ENCODE results near the gene UBTF. TPM values are rescaled to one million over a fixed set of nuclear protein-coding genes. Genes with fewer than 3 reads are reported as not detected.

The UBTF gene
- polyA plus RNA-seq, 3 donors: 6.0 to 13.1 (median 12.5) TPM

DNA sequence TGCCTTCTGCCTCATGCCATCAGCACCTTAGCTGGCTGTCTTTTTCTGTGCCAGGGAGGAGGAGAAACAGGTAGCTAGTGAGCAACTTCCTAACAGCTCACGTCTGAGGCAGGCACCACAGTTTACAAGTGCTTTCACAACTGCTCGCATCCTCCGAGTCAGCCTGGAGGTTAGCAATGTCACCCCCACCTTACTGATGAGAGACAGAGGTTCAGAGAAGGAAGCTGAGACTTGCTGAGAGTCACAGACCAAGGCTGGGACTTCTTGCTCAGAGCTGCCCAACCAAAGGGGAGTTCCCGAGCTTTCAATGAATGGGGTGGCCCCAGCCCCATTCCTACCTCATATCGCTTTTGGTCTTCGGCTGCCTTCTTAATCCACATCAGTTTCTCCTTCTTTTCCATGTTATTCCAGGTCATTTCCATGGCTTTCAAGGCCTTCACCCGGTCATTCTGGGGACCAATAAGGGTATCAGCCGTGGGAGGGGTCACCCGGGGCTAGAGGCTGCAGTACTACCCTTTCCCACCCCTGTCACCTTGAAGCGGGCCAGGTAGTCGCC lies 9.6 kb downstream of the UBTF start:
- Histone ChIP-seq H3K79me2 (ENCODE audit: insufficient read depth, low read length) (peaks cover 8% of the 10 kb centered on the region), H3K4me3 (replicated peaks in 1 of 3; ENCODE audit: low read depth in 2 of 3, low read length in 3 of 3) (no peak overlapping the region), H3K36me3 (replicated peaks in 1 of 2; ENCODE audit: control insufficient read depth in 1 of 2, insufficient read depth in 2 of 2, low read length in 2 of 2) (peaks cover 56 to 77% of the 10 kb centered on the region in 2 donors), H4K20me1 (ENCODE audit: insufficient read depth, low read length) (peaks cover 43% of the 10 kb centered on the region), H3K9me3 (replicated peaks in 1 of 2; ENCODE audit: control insufficient read depth in 1 of 2, insufficient read depth in 1 of 2, low read length in 2 of 2) (no peaks in the 10 kb centered on the region), H3K4me1 (ENCODE audit: control insufficient read depth in 1 of 2, insufficient read depth in 2 of 2, low read length in 2 of 2) (peaks cover 14 to 45% of the 10 kb centered on the region in 2 donors), H3K4me2 (replicated peaks; ENCODE audit: extremely low read depth, low read length, poor library complexity, severe bottlenecking) (peak overlapping the region; percentile 42), H3K27ac (ENCODE audit: low read depth in 1 of 2, low read length in 2 of 2) (no peak overlapping the region), H3K27me3 (ENCODE audit: control insufficient read depth in 2 of 2, insufficient read depth in 2 of 2, low read length in 2 of 2) (no peaks in the 10 kb centered on the region), H3K9ac (ENCODE audit: insufficient read depth, low read length, poor library complexity, severe bottlenecking) (no peak overlapping the region), H2AFZ (ENCODE audit: insufficient read depth, low read depth, low read length, poor library complexity, severe bottlenecking) (peak overlapping the region; percentile 41)
- no peaks in the 10 kb centered on the region for H3K27me3 Mint-ChIP-seq (ENCODE audit: low read depth in 3 of 3)
- peaks cover 40% of the 10 kb centered on the region for H3K4me1 Mint-ChIP-seq
- no peaks in the 10 kb centered on the region for H3K9me3 Mint-ChIP-seq
- intact Hi-C loops (cut with micrococcal nuclease): loop anchor here (2.0 kb wide), 2 partner anchors 141 to 153 kb away; partner anchors contain the start of gene FAM171A2 (in 1 of the 2)
- peak in 1 of 3 donors; percentile 70 for DNase-seq
- TF ChIP-seq, protein P1, sequence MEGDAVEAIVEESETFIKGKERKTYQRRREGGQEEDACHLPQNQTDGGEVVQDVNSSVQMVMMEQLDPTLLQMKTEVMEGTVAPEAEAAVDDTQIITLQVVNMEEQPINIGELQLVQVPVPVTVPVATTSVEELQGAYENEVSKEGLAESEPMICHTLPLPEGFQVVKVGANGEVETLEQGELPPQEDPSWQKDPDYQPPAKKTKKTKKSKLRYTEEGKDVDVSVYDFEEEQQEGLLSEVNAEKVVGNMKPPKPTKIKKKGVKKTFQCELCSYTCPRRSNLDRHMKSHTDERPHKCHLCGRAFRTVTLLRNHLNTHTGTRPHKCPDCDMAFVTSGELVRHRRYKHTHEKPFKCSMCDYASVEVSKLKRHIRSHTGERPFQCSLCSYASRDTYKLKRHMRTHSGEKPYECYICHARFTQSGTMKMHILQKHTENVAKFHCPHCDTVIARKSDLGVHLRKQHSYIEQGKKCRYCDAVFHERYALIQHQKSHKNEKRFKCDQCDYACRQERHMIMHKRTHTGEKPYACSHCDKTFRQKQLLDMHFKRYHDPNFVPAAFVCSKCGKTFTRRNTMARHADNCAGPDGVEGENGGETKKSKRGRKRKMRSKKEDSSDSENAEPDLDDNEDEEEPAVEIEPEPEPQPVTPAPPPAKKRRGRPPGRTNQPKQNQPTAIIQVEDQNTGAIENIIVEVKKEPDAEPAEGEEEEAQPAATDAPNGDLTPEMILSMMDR (IDR thresholded peaks at IDR 0.05): no peak
- peaks cover 55 to 85% of the 10 kb centered on the region in 2 donors for H3K36me3 Mint-ChIP-seq
- H3K27ac Mint-ChIP-seq: peak overlapping the region in 4 of 7 donors; percentile 45 to 61 (median 52)
- 77% methylated on average over 8 of the region's 11 CpGs for WGBS (ENCODE audit: insufficient coverage)
- H3K4me3 Mint-ChIP-seq: peak overlapping the region in 1 of 2 donors; percentile 24

DNA sequence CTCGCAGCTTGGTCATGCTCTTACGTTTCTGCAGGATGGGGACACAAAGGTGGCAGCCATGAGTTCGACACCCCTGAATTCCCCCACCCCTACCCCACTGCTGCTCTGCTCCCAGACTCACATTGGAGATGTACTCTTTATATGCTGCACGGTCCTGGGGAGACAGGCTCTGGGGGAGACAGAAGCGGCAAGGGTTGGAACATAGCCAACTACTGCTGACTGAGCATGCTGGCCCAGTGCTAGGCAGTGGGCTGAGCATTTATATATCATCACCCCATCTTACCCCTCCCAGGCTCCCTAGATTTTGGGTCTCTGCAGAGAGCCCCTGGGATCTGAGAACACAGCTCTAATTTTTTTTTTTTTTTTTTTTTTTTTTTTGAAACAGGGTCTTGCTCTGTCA lies 11.7 kb downstream of the UBTF start:
- peaks cover 48% of the 10 kb centered on the region for H3K4me1 Mint-ChIP-seq
- no peaks in the 10 kb centered on the region for H3K9me3 ChIP-seq (replicated peaks in 1 of 2; ENCODE audit: control insufficient read depth in 1 of 2, insufficient read depth in 1 of 2, low read length in 2 of 2)
- H3K36me3 ChIP-seq (replicated peaks in 1 of 2; ENCODE audit: control insufficient read depth in 1 of 2, insufficient read depth in 2 of 2, low read length in 2 of 2): peaks cover 45 to 57% of the 10 kb centered on the region in 2 donors
- H3K9ac ChIP-seq (ENCODE audit: insufficient read depth, low read length, poor library complexity, severe bottlenecking): no peak overlapping the region
- H3K27me3 Mint-ChIP-seq (ENCODE audit: low read depth in 3 of 3): no peaks in the 10 kb centered on the region
- no peak overlapping the region for H3K27ac ChIP-seq (ENCODE audit: low read depth in 1 of 2, low read length in 2 of 2)
- H3K4me1 ChIP-seq (ENCODE audit: control insufficient read depth in 1 of 2, insufficient read depth in 2 of 2, low read length in 2 of 2): peaks cover 36 to 55% of the 10 kb centered on the region in 2 donors
- H3K4me2 ChIP-seq (replicated peaks; ENCODE audit: extremely low read depth, low read length, poor library complexity, severe bottlenecking): no peak overlapping the region
- peaks cover 5% of the 10 kb centered on the region for H3K79me2 ChIP-seq (ENCODE audit: insufficient read depth, low read length)
- H2AFZ ChIP-seq (ENCODE audit: insufficient read depth, low read depth, low read length, poor library complexity, severe bottlenecking): no peak overlapping the region
- DNase-seq: no peak
- no peaks in the 10 kb centered on the region for H3K9me3 Mint-ChIP-seq
- H3K4me3 ChIP-seq (replicated peaks in 1 of 3; ENCODE audit: low read depth in 2 of 3, low read length in 3 of 3): no peak overlapping the region
- WGBS (ENCODE audit: insufficient coverage): 74% methylated on average over 5 of the region's 5 CpGs
- peak overlapping the region in 1 of 7 donors; percentile 71 for H3K27ac Mint-ChIP-seq
- TF ChIP-seq, protein P1 (IDR thresholded peaks at IDR 0.05): no peak
- intact Hi-C loops (cut with micrococcal nuclease): no loop called here
- no peaks in the 10 kb centered on the region for H3K27me3 ChIP-seq (ENCODE audit: control insufficient read depth in 2 of 2, insufficient read depth in 2 of 2, low read length in 2 of 2)
- H4K20me1 ChIP-seq (ENCODE audit: insufficient read depth, low read length): peaks cover 25% of the 10 kb centered on the region
- no peak overlapping the region for H3K4me3 Mint-ChIP-seq
- H3K36me3 Mint-ChIP-seq: peaks cover 36 to 64% of the 10 kb centered on the region in 2 donors
